ENCODE data around the gene FNIP2. TPM values are rescaled to one million over a fixed set of nuclear protein-coding genes. Genes with fewer than 3 reads are reported as not detected.

Gene FNIP2
- total and polyA plus RNA-seq, 9 of the 15 experiments (the other 6 are each of a cell fraction or from before 2014, with no cell fraction given): 1.7 to 15.5 (median 8.3) TPM

DNA sequence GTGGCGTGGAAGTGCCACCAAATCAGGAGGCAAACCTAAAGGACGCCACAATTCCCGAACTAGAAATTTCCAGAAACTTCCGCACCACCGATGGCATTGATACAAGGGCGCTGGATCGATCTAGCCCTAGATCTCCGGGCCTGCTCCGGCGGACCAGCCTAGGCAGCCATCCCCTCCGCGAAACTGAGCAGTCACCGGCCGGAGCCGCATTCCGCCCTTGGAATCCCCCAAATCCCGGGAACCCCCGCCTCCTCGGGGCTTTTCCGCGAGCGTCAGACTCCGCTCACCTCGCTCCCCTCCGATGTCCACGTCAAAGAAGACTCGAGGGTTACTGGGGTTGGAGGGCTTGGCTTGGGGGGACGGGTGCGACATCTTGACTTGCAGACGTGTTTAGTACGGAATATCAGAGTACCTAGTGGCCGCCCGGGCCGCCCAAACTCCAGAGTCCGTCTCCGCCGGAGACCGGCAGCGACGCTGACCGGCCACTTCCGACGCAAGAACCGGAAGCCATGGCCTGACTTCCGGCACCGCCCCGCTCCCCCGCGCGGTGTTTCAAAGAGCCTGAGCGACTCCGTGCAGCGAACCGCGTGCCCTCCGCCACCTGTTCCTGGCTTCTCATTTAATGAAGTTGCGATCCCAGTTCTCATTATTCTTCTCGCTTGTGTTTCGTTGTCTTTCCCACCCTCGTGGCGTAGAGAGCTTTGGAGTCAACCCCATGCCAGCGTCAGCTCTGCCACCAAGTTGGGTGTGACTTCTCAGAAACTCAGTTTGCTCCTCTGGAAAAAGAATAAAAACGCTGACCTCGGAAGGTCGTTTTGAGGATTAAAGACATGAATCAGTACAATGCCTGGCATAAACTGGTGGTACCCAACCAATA, 45.7 kb upstream of the FNIP2 start, which contains the start of gene PPID (continued):
- TF ChIP-seq SAFB (IDR thresholded peaks at IDR 0.05; ENCODE audit: borderline replicate concordance, low read depth, low read length) (no peak), HEY1 (CRISPR knock-in tag; IDR thresholded peaks at IDR 0.05; ENCODE audit: borderline replicate concordance) (0 out of 2 replicates have a peak, but pooled peaks have one; percentile 29), ADNP (tag; IDR thresholded peaks at IDR 0.05) (no peak), POLR2H (tag; IDR thresholded peaks at IDR 0.05; ENCODE audit: low read depth) (peak; percentile 65; the same call in 1 of the 2 replicates), REST (IDR thresholded peaks at IDR 0.05; ENCODE audit: borderline replicate concordance) (no peak; the same call in 1 of the 2 replicates), REST (CRISPR knock-in tag; IDR thresholded peaks at IDR 0.05; ENCODE audit: low read depth) (no peak), ZFP36 (IDR thresholded peaks at IDR 0.05; ENCODE audit: low read depth, low read length, partially characterized antibody) (no peak)
- TF ChIP-seq, protein P1, sequence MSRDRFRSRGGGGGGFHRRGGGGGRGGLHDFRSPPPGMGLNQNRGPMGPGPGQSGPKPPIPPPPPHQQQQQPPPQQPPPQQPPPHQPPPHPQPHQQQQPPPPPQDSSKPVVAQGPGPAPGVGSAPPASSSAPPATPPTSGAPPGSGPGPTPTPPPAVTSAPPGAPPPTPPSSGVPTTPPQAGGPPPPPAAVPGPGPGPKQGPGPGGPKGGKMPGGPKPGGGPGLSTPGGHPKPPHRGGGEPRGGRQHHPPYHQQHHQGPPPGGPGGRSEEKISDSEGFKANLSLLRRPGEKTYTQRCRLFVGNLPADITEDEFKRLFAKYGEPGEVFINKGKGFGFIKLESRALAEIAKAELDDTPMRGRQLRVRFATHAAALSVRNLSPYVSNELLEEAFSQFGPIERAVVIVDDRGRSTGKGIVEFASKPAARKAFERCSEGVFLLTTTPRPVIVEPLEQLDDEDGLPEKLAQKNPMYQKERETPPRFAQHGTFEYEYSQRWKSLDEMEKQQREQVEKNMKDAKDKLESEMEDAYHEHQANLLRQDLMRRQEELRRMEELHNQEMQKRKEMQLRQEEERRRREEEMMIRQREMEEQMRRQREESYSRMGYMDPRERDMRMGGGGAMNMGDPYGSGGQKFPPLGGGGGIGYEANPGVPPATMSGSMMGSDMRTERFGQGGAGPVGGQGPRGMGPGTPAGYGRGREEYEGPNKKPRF (IDR thresholded peaks at IDR 0.05; ENCODE audit: low read depth, low read length): no peak

All from K562 (cell line).